WTC11 (cell line): ENCODE data around the gene PPP3CA. TPM values are rescaled to one million over a fixed set of nuclear protein-coding genes. Genes with fewer than 3 reads are reported as not detected.

Experiments used
- ATAC-seq: fragments of 200-7000 bp; cut with Tn5 transposase; 2 replicates; pipeline ENCODE4 v1.10.0; 2021; ENCODE audit warnings: mild to moderate bottlenecking, moderate library complexity
- CTCF ChIA-PET: fragments of 300-600 bp; sonication (Branson Sonifier 250); formaldehyde crosslinking; loops from one replicate; lab custom pipeline; 2021; ENCODE audit warnings: antibody characterized with exemption; lab: Charles Lee
- POLR2A ChIA-PET: fragments of 350-600 bp; sonication (Branson Sonifier 250); formaldehyde crosslinking; loops from one replicate; lab custom pipeline; 2021; ENCODE audit warnings: antibody characterized with exemption; lab: Charles Lee
- DNase-seq: peaks from one replicate; pipeline ENCODE4 v3.0.0; 2021; ENCODE audit warnings: low spot score
- H3K27ac Mint-ChIP-seq: 2 replicates; pipeline ENCODE4 v1.8.0; 2021; ENCODE audit warnings: mixed read lengths
- H3K27me3 Mint-ChIP-seq: 2 replicates; pipeline ENCODE4 v1.8.0; 2021; ENCODE audit warnings: low read depth, mild to moderate bottlenecking, moderate library complexity, mixed read lengths
- H3K36me3 Mint-ChIP-seq: 2 replicates; pipeline ENCODE4 v1.8.0; 2021; ENCODE audit warnings: mixed read lengths
- H3K4me1 Mint-ChIP-seq: 2 replicates; pipeline ENCODE4 v1.8.0; 2022; ENCODE audit warnings: mixed read lengths
- H3K4me3 Mint-ChIP-seq: 2 replicates; pipeline ENCODE4 v1.8.0; 2021; ENCODE audit warnings: mild to moderate bottlenecking, moderate library complexity, mixed read lengths
- H3K9me3 Mint-ChIP-seq: 2 replicates; pipeline ENCODE4 v1.8.0; 2021; ENCODE audit warnings: mixed read lengths
- ESRRA ChIP-seq: sonication (generic); formaldehyde crosslinking; IDR thresholded peaks from 2 replicates; pipeline ENCODE4 v1.8.1; 2022; ENCODE audit warnings: mild to moderate bottlenecking, missing genetic modification reagents, borderline replicate concordance
- ETV6 ChIP-seq: sonication (generic); formaldehyde crosslinking; IDR thresholded peaks from 2 replicates; pipeline ENCODE4 v1.8.1; 2022; ENCODE audit warnings: mild to moderate bottlenecking, missing genetic modification reagents
- FOXJ3 ChIP-seq: sonication (generic); formaldehyde crosslinking; IDR thresholded peaks from 2 replicates; pipeline ENCODE4 v1.9.0; 2021; ENCODE audit warnings: missing genetic modification reagents, mild to moderate bottlenecking, borderline replicate concordance
- GABPB1 ChIP-seq: sonication (generic); formaldehyde crosslinking; IDR thresholded peaks from 2 replicates; pipeline ENCODE4 v1.8.1; 2023; ENCODE audit warnings: mild to moderate bottlenecking, missing genetic modification reagents
- GRHL2 ChIP-seq: fragments of 250-450 bp; sonication (Bioruptor Pico); IDR thresholded peaks from 2 replicates; pipeline ENCODE4 v1.8.0; 2022; ENCODE audit warnings: mild to moderate bottlenecking, moderate library complexity; ENCODE audit not compliant: insufficient replicate concordance, severe bottlenecking
- JAZF1 ChIP-seq: fragments of 250-450 bp; sonication (Bioruptor Pico); IDR thresholded peaks from 2 replicates; pipeline ENCODE4 v1.9.0; 2021; ENCODE audit warnings: moderate library complexity, mild to moderate bottlenecking, inconsistent platforms
- NFE2L1 ChIP-seq: sonication (generic); formaldehyde crosslinking; IDR thresholded peaks from 2 replicates; pipeline ENCODE4 v1.8.1; 2023; ENCODE audit warnings: missing genetic modification reagents
- OVOL2 ChIP-seq: fragments of 250-450 bp; sonication (Bioruptor Pico); IDR thresholded peaks from 2 replicates; pipeline ENCODE4 v1.9.0; 2021; ENCODE audit warnings: mild to moderate bottlenecking, borderline replicate concordance
- SOX15 ChIP-seq: fragments of 250-450 bp; sonication (Bioruptor Pico); IDR thresholded peaks from 2 replicates; pipeline ENCODE4 v1.9.0; 2021; ENCODE audit warnings: mild to moderate bottlenecking
- SP1 ChIP-seq: sonication (generic); formaldehyde crosslinking; conservative IDR thresholded peaks from 2 replicates; pipeline ENCODE4 v1.8.1; 2022; ENCODE audit warnings: missing genetic modification reagents
- TP53 ChIP-seq: sonication (generic); formaldehyde crosslinking; IDR thresholded peaks from 2 replicates; pipeline ENCODE4 v1.8.1; 2023; ENCODE audit warnings: mild to moderate bottlenecking, missing genetic modification reagents
- ZNF219 ChIP-seq: sonication (generic); formaldehyde crosslinking; IDR thresholded peaks from 2 replicates; pipeline ENCODE4 v1.8.0; 2023; ENCODE audit warnings: missing genetic modification reagents, mild to moderate bottlenecking, borderline replicate concordance
- ZNF263 ChIP-seq: sonication (generic); formaldehyde crosslinking; IDR thresholded peaks from 2 replicates; pipeline ENCODE4 v1.8.1; 2022; ENCODE audit warnings: low read depth, mild to moderate bottlenecking, moderate library complexity, missing genetic modification reagents
- ZNF423 ChIP-seq: fragments of 250-450 bp; sonication (Bioruptor Pico); IDR thresholded peaks from 2 replicates; pipeline ENCODE4 v2.1.2; 2022; ENCODE audit warnings: mild to moderate bottlenecking, moderate library complexity
- total RNA-seq: library from RNA; stranded (reverse); gene quantifications from 3 replicates; pipeline ENCODE4 v1.2.3, GENCODE V29; 2021
- TF ChIP-seq, protein P1 (sequence below): sonication (generic); formaldehyde crosslinking; conservative IDR thresholded peaks from 2 replicates; pipeline ENCODE4 v1.8.1; 2022; ENCODE audit warnings: mild to moderate bottlenecking, missing genetic modification reagents
- TF ChIP-seq, protein P2 (sequence below): sonication (generic); formaldehyde crosslinking; conservative IDR thresholded peaks from 2 replicates; pipeline ENCODE4 v1.8.1; 2023; ENCODE audit warnings: mild to moderate bottlenecking, low read depth, missing genetic modification reagents, moderate library complexity
- TF ChIP-seq, protein P3 (sequence below): fragments of 250-450 bp; sonication (Bioruptor Pico); IDR thresholded peaks from 2 replicates; pipeline ENCODE4 v1.9.0; 2021; ENCODE audit warnings: mild to moderate bottlenecking
- TF ChIP-seq, protein P4 (sequence below): sonication (generic); formaldehyde crosslinking; IDR thresholded peaks from 2 replicates; pipeline ENCODE4 v1.8.1; 2022; ENCODE audit warnings: mild to moderate bottlenecking, missing genetic modification reagents, moderate library complexity, borderline replicate concordance
- TF ChIP-seq, protein P5 (sequence below): sonication (generic); formaldehyde crosslinking; IDR thresholded peaks from 2 replicates; pipeline ENCODE4 v1.8.1; 2022; ENCODE audit warnings: low read depth, mild to moderate bottlenecking, moderate library complexity, missing genetic modification reagents, borderline replicate concordance
- TF ChIP-seq, protein P6 (sequence below): sonication (generic); formaldehyde crosslinking; IDR thresholded peaks from 2 replicates; pipeline ENCODE4 v1.8.0; 2023; ENCODE audit warnings: missing genetic modification reagents, mild to moderate bottlenecking, borderline replicate concordance
- TF ChIP-seq, protein P7 (sequence below): sonication (generic); formaldehyde crosslinking; IDR thresholded peaks from 2 replicates; pipeline ENCODE4 v1.8.0; 2022; ENCODE audit warnings: mild to moderate bottlenecking, missing genetic modification reagents
- TF ChIP-seq, protein P8 (sequence below): sonication (generic); formaldehyde crosslinking; IDR thresholded peaks from 2 replicates; pipeline ENCODE4 v1.8.0; 2022; ENCODE audit warnings: mild to moderate bottlenecking, missing genetic modification reagents

Gene PPP3CA
- total RNA-seq, 1 experiment from 2014 or later = 41.6 TPM

DNA sequence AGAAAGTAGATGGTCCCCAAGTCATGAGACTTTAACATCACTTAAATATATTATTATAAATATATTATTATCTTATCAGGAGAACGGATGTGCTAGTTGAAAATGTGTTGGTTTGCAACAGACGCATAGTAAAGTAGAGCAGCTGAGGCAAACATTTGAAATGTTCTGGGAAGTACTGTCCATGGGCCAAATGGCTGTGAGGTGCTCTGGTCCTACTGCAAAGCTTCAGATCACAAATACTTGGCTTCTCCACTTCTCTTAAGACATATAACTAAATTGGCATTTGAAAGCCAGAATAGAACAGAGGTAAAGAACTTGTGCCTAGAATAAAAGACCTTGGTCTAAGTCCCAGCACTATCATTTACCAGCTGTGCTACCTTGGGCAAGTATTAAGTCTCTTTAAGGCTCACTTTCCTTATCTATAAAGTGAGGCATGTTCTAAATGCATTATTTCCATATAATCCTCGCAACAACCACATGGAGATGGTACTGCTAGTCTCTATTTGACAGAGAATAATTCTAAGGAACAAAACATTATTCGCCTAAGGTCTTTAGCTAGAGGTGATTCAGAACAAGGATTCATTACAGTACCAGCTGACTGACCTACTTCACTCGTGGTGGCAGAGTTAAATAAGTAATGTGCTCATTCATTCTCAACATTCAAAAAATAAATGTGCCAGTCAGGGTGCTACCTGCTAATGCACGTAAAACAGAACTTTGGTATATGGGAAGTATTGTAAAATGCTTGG lies 297.1 kb downstream of the PPP3CA start:
- H3K27ac Mint-ChIP-seq = no peak overlapping the region
- no peak for DNase-seq
- POLR2A ChIA-PET = no interaction called here

DNA sequence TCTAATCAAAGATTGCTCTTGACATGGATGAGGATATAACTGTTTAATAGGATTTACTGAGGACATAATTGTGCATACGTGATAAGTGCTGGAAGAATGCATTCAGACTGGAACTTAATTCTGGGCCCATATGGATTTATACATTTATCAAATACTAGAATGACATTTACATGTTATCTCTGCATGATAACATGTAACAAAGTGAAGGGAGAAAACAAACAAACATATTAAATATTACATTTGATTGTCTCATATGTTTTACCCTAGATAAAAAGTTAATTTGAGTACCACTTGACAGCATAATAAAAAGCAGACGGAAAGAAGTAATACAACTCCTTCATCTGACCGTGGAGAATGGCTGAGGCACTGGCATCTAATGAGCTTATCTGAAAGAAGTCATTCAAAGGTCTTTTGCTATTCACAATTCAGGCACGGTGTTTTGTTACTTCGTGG lies 297.8 kb downstream of the PPP3CA start:
- H3K4me1 Mint-ChIP-seq = peaks cover 19% of the 10 kb centered on the region

More for the DNA sequence above, 297.1 kb downstream of the PPP3CA start:
- Mint-ChIP-seq H3K27me3 (no peaks in the 10 kb centered on the region), H3K4me3 (no peak overlapping the region), H3K9me3 (no peaks in the 10 kb centered on the region), H3K4me1 (peaks cover 16% of the 10 kb centered on the region), H3K36me3 (no peaks in the 10 kb centered on the region)
- CTCF ChIA-PET = no interaction called here
- no peak for ATAC-seq
- TF ChIP-seq ZNF263 (CRISPR knock-in tag) = no peak
- TF ChIP-seq, protein P1, sequence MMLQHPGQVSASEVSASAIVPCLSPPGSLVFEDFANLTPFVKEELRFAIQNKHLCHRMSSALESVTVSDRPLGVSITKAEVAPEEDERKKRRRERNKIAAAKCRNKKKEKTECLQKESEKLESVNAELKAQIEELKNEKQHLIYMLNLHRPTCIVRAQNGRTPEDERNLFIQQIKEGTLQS (CRISPR knock-in tag) = no peak
- TF ChIP-seq GABPB1 (CRISPR knock-in tag) = no peak
- no peak for TF ChIP-seq FOXJ3 (CRISPR knock-in tag)
- TF ChIP-seq ZNF423 (CRISPR knock-in tag) = no peak
- no peak for TF ChIP-seq JAZF1 (CRISPR knock-in tag)
- TF ChIP-seq ZNF219 = no peak
- TF ChIP-seq, protein P2, sequence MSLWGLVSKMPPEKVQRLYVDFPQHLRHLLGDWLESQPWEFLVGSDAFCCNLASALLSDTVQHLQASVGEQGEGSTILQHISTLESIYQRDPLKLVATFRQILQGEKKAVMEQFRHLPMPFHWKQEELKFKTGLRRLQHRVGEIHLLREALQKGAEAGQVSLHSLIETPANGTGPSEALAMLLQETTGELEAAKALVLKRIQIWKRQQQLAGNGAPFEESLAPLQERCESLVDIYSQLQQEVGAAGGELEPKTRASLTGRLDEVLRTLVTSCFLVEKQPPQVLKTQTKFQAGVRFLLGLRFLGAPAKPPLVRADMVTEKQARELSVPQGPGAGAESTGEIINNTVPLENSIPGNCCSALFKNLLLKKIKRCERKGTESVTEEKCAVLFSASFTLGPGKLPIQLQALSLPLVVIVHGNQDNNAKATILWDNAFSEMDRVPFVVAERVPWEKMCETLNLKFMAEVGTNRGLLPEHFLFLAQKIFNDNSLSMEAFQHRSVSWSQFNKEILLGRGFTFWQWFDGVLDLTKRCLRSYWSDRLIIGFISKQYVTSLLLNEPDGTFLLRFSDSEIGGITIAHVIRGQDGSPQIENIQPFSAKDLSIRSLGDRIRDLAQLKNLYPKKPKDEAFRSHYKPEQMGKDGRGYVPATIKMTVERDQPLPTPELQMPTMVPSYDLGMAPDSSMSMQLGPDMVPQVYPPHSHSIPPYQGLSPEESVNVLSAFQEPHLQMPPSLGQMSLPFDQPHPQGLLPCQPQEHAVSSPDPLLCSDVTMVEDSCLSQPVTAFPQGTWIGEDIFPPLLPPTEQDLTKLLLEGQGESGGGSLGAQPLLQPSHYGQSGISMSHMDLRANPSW (CRISPR knock-in tag) = no peak
- TF ChIP-seq OVOL2 (CRISPR knock-in tag) = no peak
- TF ChIP-seq TP53 (CRISPR knock-in tag) = no peak
- no peak for TF ChIP-seq SOX15 (CRISPR knock-in tag)
- TF ChIP-seq, protein P3, sequence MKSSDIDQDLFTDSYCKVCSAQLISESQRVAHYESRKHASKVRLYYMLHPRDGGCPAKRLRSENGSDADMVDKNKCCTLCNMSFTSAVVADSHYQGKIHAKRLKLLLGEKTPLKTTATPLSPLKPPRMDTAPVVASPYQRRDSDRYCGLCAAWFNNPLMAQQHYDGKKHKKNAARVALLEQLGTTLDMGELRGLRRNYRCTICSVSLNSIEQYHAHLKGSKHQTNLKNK = no peak
- TF ChIP-seq, protein P4, sequence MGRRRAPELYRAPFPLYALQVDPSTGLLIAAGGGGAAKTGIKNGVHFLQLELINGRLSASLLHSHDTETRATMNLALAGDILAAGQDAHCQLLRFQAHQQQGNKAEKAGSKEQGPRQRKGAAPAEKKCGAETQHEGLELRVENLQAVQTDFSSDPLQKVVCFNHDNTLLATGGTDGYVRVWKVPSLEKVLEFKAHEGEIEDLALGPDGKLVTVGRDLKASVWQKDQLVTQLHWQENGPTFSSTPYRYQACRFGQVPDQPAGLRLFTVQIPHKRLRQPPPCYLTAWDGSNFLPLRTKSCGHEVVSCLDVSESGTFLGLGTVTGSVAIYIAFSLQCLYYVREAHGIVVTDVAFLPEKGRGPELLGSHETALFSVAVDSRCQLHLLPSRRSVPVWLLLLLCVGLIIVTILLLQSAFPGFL (CRISPR knock-in tag) = no peak
- TF ChIP-seq ESRRA (CRISPR knock-in tag) = no peak
- no peak for TF ChIP-seq SP1
- TF ChIP-seq, protein P5, sequence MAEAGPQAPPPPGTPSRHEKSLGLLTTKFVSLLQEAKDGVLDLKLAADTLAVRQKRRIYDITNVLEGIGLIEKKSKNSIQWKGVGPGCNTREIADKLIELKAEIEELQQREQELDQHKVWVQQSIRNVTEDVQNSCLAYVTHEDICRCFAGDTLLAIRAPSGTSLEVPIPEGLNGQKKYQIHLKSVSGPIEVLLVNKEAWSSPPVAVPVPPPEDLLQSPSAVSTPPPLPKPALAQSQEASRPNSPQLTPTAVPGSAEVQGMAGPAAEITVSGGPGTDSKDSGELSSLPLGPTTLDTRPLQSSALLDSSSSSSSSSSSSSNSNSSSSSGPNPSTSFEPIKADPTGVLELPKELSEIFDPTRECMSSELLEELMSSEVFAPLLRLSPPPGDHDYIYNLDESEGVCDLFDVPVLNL (CRISPR knock-in tag) = no peak

More for the DNA sequence above, 297.8 kb downstream of the PPP3CA start:
- no peaks in the 10 kb centered on the region for H3K27me3 Mint-ChIP-seq
- TF ChIP-seq NFE2L1 (CRISPR knock-in tag) = no peak
- no peak for TF ChIP-seq GRHL2
- TF ChIP-seq SP1 = no peak
- TF ChIP-seq, protein P6, sequence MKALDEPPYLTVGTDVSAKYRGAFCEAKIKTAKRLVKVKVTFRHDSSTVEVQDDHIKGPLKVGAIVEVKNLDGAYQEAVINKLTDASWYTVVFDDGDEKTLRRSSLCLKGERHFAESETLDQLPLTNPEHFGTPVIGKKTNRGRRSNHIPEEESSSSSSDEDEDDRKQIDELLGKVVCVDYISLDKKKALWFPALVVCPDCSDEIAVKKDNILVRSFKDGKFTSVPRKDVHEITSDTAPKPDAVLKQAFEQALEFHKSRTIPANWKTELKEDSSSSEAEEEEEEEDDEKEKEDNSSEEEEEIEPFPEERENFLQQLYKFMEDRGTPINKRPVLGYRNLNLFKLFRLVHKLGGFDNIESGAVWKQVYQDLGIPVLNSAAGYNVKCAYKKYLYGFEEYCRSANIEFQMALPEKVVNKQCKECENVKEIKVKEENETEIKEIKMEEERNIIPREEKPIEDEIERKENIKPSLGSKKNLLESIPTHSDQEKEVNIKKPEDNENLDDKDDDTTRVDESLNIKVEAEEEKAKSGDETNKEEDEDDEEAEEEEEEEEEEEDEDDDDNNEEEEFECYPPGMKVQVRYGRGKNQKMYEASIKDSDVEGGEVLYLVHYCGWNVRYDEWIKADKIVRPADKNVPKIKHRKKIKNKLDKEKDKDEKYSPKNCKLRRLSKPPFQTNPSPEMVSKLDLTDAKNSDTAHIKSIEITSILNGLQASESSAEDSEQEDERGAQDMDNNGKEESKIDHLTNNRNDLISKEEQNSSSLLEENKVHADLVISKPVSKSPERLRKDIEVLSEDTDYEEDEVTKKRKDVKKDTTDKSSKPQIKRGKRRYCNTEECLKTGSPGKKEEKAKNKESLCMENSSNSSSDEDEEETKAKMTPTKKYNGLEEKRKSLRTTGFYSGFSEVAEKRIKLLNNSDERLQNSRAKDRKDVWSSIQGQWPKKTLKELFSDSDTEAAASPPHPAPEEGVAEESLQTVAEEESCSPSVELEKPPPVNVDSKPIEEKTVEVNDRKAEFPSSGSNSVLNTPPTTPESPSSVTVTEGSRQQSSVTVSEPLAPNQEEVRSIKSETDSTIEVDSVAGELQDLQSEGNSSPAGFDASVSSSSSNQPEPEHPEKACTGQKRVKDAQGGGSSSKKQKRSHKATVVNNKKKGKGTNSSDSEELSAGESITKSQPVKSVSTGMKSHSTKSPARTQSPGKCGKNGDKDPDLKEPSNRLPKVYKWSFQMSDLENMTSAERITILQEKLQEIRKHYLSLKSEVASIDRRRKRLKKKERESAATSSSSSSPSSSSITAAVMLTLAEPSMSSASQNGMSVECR (CRISPR knock-in tag) = no peak
- TF ChIP-seq ETV6 (CRISPR knock-in tag) = no peak
- TF ChIP-seq, protein P7, sequence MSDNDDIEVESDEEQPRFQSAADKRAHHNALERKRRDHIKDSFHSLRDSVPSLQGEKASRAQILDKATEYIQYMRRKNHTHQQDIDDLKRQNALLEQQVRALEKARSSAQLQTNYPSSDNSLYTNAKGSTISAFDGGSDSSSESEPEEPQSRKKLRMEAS (CRISPR knock-in tag) = no peak
- TF ChIP-seq, protein P8, sequence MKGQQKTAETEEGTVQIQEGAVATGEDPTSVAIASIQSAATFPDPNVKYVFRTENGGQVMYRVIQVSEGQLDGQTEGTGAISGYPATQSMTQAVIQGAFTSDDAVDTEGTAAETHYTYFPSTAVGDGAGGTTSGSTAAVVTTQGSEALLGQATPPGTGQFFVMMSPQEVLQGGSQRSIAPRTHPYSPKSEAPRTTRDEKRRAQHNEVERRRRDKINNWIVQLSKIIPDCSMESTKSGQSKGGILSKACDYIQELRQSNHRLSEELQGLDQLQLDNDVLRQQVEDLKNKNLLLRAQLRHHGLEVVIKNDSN (CRISPR knock-in tag) = no peak
- TF ChIP-seq, all 79 proteins: peak for 0
- H3K27ac Mint-ChIP-seq = no peak overlapping the region
- no peaks in the 10 kb centered on the region for H3K9me3 Mint-ChIP-seq
- ChIA-PET POLR2A (no interaction called here), CTCF (no interaction called here)
- no peak for DNase-seq
- H3K4me3 Mint-ChIP-seq = no peak overlapping the region
- ATAC-seq = no peak
- no peaks in the 10 kb centered on the region for H3K36me3 Mint-ChIP-seq
